ENCODE data around the gene OSCAR.

- TF ChIP-seq CTCF (IDR thresholded peaks at IDR 0.05 in 8 of 11, conservative IDR thresholded peaks at IDR 0.05 in 3 of 11) = no peak
- no peak for TF ChIP-seq POLR2A (IDR thresholded peaks at IDR 0.05)
These were observed 5.2 kb upstream of the OSCAR start for GRCh38 chr19:54105796-54106195.
